Heart right ventricle (tissue), 16 donors: ENCODE results near the gene RNF133. TPM values are rescaled to one million over a fixed set of nuclear protein-coding genes. Genes with fewer than 3 reads are reported as not detected.

ENCODE experiments used
- ATAC-seq, 8 donors: fragments of 200-7000 bp; cut with Tn5 transposase; one replicate each; pipeline ENCODE4 v1.9.1; 2020; ENCODE audit warnings: mild to moderate bottlenecking in 8 of 8, moderate library complexity in 8 of 8, moderate number of reproducible peaks in 1 of 8
- DNase-seq, 2 donors: peaks; one replicate each; pipeline ENCODE4 v3.0.0-alpha.2; 2020
- H3K27ac ChIP-seq, 10 donors: fragments of 200-600 bp; sonication (generic) in 2 of 10; one replicate each; pipeline versions ENCODE4 v1.5.0 to v1.8.0; 2020 to 2022; ENCODE audit warnings: mild to moderate bottlenecking in 3 of 10
- H3K27me3 ChIP-seq, 7 donors: fragments of 200-600 bp; one replicate each; pipeline ENCODE4 v1.8.0; 2021 to 2022; ENCODE audit warnings: mild to moderate bottlenecking in 2 of 7
- H3K36me3 ChIP-seq, 9 donors: fragments of 200-600 bp; sonication (generic) in 1 of 9; one replicate each; pipeline versions ENCODE4 v1.5.0 to v1.8.0; 2020 to 2022; ENCODE audit warnings: mild to moderate bottlenecking in 2 of 9
- H3K4me1 ChIP-seq, 9 donors: fragments of 200-600 bp; sonication (generic) in 1 of 9; one replicate each; pipeline versions ENCODE4 v1.5.0 to v1.8.0; 2020 to 2022; ENCODE audit warnings: mild to moderate bottlenecking in 4 of 9
- H3K4me3 ChIP-seq, 10 donors: fragments of 200-600 bp; sonication (generic) in 2 of 10; one replicate each; pipeline versions ENCODE4 v1.5.0 to v1.8.0; 2020 to 2022; ENCODE audit warnings: mild to moderate bottlenecking in 7 of 10, moderate library complexity in 2 of 10
- H3K9me3 ChIP-seq, 11 donors: fragments of 200-600 bp in 10 of 11; sonication (generic) in 2 of 11; one replicate each; pipeline versions ENCODE4 v1.5.0 to v1.8.0; 2013 to 2022; ENCODE audit warnings: mild to moderate bottlenecking in 2 of 11, control low read depth in 1 of 11, moderate library complexity in 1 of 11
- CTCF ChIP-seq, 9 donors: fragments of 200-600 bp; sonication (generic) in 2 of 9; IDR thresholded peaks; one replicate each; pipeline versions ENCODE4 v1.5.0 to v1.8.0; 2021 to 2022; ENCODE audit warnings: antibody characterized with exemption in 9 of 9, mild to moderate bottlenecking in 5 of 9, moderate library complexity in 1 of 9
- WGBS, 2 donors: extraction: QIAGEN DNeasy Blood & Tissue Kit; methylation state at CpG; one replicate each; pipeline ENCODE4 v1.1.7; 2013; ENCODE audit warnings: inconsistent platforms in 1 of 2; 5-methylcytosine and 5-hydroxymethylcytosine counted together
- intact Hi-C, 10 donors: fragments of 100-400 bp; cut with DNase I; formaldehyde crosslinking; loops; one replicate each; pipeline versions ENCODE4 v1.11.1 to v1.14.2; 2022
- polyA plus RNA-seq, 2 donors: library from polyadenylated mRNA; stranded (reverse); fragments of 200-250 nt; gene quantifications; one replicate each; pipeline ENCODE4 v1.2.3, GENCODE V29; 2013
- total RNA-seq, 10 donors: library from RNA; stranded (reverse); fragmentation: NEBNext Ultra II Directional in 3 of 10; extraction: Animal tissue kit (Norgen Biotek cat#: 25700) in 3 of 10; gene quantifications; one replicate each; pipeline versions ENCODE4 v1.2.1 to v1.2.4, GENCODE V29; 2021 to 2023
- donor health status: Arrhythmogenic right ventricular cardiomyopathy.
- donor health status: ischemic (EF 13 %, LVEDD 7.1; RV severe dilation, severe dysfunction).
- donor health status: healthy with polysubstance abuse.
- donor health status: DM: no; HTN: yes; CAD: no.
- donor health status: DM: no; HTN: no; CAD: no.
- donor health status: ischemic (EF 25% LVEDD 6.9; RV normal size, moderate dysfunction).
- donor health status: ischemic (EF 25% LVEDD 5.7; RV mildly dilated, moderate dysfunction).
- donor health status: healthy.
- donor health status: DM: yes; HTN: yes; CAD: no.
- donor health status: Ischemic cardiomyopathy.
- donor health status: ischemic (EF 35%, LVEDD 5.7; RV mildly dilated, moderate dysfunction).
- donor health status: nonischemic (EF 11% LVEDD 7.7; RV severe dilation, severe dysfunction).
- donor health status: DM: yes; HTN: yes; CAD: no.
- donor health status: PGD.
- donor health status: ischemic (EF 29% LVEDD 5.4; RV normal size, mild dysfunction).
- donor health status: nonischemic (EF 23%, LVEDD 6.1; RV moderate dilation, normal function).

RNF133 gene
- total and polyA plus RNA-seq, 12 donors: 0.20 to 0.33 (median 0.21) TPM; not detected in 7

- peaks cover 0 to 14% (median 3%) of the 10 kb centered on the region in 9 donors for H3K4me1 ChIP-seq
- no peak for TF ChIP-seq CTCF (IDR thresholded peaks at IDR 0.05)
- WGBS, 2 donors: 56 to 63% methylated on average over 4 of the region's 4 CpGs
- H3K27me3 ChIP-seq: no peaks in the 10 kb centered on the region
- no peaks in the 10 kb centered on the region for H3K9me3 ChIP-seq
- H3K36me3 ChIP-seq: no peaks in the 10 kb centered on the region
- intact Hi-C loops: no loop called here
- H3K4me3 ChIP-seq: no peak overlapping the region
- H3K27ac ChIP-seq: peak overlapping the region in 1 of 10 donors; percentile 6
- DNase-seq (no peak), ATAC-seq (peak in 3 of 8 donors; percentile 31 to 56 (median 44))
Measured at GRCh38 chr7:122674502-122674901, 24.4 kb downstream of the RNF133 start.

GRCh38 chr7:122673951-122674350 lies 25.0 kb downstream of the RNF133 start:
- no peak for ATAC-seq

GRCh38 chr7:122672536-122672935 lies 26.4 kb downstream of the RNF133 start:
- H3K9me3 ChIP-seq: no peaks in the 10 kb centered on the region
- no peak overlapping the region for H3K27ac ChIP-seq
- no peak for TF ChIP-seq CTCF (IDR thresholded peaks at IDR 0.05)
- no peak for DNase-seq
- no peaks in the 10 kb centered on the region for H3K27me3 ChIP-seq
- no peak for ATAC-seq
- peaks cover 0 to 14% (median 3%) of the 10 kb centered on the region in 9 donors for H3K4me1 ChIP-seq
- intact Hi-C loops: no loop called here
- H3K4me3 ChIP-seq: no peak overlapping the region
- WGBS, 2 donors: 96% methylated on average over 8 of the region's 8 CpGs
- H3K36me3 ChIP-seq: no peaks in the 10 kb centered on the region

More at GRCh38 chr7:122673951-122674350, 25.0 kb downstream of the RNF133 start:
- peaks cover 0 to 14% (median 3%) of the 10 kb centered on the region in 9 donors for H3K4me1 ChIP-seq
- no peaks in the 10 kb centered on the region for H3K27me3 ChIP-seq
- no peaks in the 10 kb centered on the region for H3K9me3 ChIP-seq
- DNase-seq: no peak
- H3K4me3 ChIP-seq: no peak overlapping the region
- 95 to 97% methylated on average over 18 to 21 of the region's 21 CpGs for WGBS, 2 donors
- TF ChIP-seq CTCF (IDR thresholded peaks at IDR 0.05): no peak
- peak overlapping the region in 1 of 10 donors; percentile 6 for H3K27ac ChIP-seq
- intact Hi-C loops: no loop called here
- H3K36me3 ChIP-seq: no peaks in the 10 kb centered on the region

- 69 to 78% methylated on average over 2 of the region's 2 CpGs for WGBS, 2 donors
- H3K4me3 ChIP-seq: no peak overlapping the region
- no peaks in the 10 kb centered on the region for H3K9me3 ChIP-seq
- H3K27me3 ChIP-seq: no peaks in the 10 kb centered on the region
- no peaks in the 10 kb centered on the region for H3K36me3 ChIP-seq
- intact Hi-C loops: no loop called here
- TF ChIP-seq CTCF (IDR thresholded peaks at IDR 0.05): no peak
- DNase-seq (no peak), ATAC-seq (peak in 2 of 8 donors; percentile 38 to 61)
- no peak overlapping the region for H3K27ac ChIP-seq
- no peaks in the 10 kb centered on the region for H3K4me1 ChIP-seq
Measured at GRCh38 chr7:122663733-122664132, 35.2 kb downstream of the RNF133 start.
